CD8-positive, alpha-beta memory T cell (primary cell): ENCODE data around the gene TBC1D4. TPM values are rescaled to one million over a fixed set of nuclear protein-coding genes. Genes with fewer than 3 reads are reported as not detected.

Source experiments
- CTCF ChIA-PET: fragments of 350-600 bp; sonication (Branson Sonifier 250); formaldehyde crosslinking; loops from one replicate; lab custom pipeline; 2021; ENCODE audit warnings: antibody characterized with exemption; lab: Charles Lee
- POLR2A ChIA-PET: fragments of 350-600 bp; sonication (Branson Sonifier 250); formaldehyde crosslinking; loops from one replicate; lab custom pipeline; 2021; ENCODE audit warnings: antibody characterized with exemption; lab: Charles Lee
- DNase-seq, 5 donors: peaks; one replicate each; pipeline versions ENCODE4 v3.0.0 to v3.0.0-alpha.2; 2020 to 2022; ENCODE audit warnings: mixed read lengths in 1 of 5
- H3K27ac ChIP-seq: one replicate; pipeline ENCODE4 v1.7.0; 2013; ENCODE audit warnings: low read depth, mild to moderate bottlenecking, low read length, moderate library complexity
- H3K27me3 ChIP-seq: 2 replicates; pipeline ENCODE4 v1.7.0; 2013; ENCODE audit warnings: low read length, mild to moderate bottlenecking; ENCODE audit not compliant: insufficient read depth, poor library complexity, severe bottlenecking
- H3K36me3 ChIP-seq: 2 replicates; pipeline ENCODE4 v1.7.0; 2013; ENCODE audit warnings: mild to moderate bottlenecking, low read length, moderate library complexity; ENCODE audit not compliant: insufficient read depth
- H3K4me1 ChIP-seq: 2 replicates; pipeline ENCODE4 v1.7.0; 2013; ENCODE audit warnings: mild to moderate bottlenecking, low read length, moderate library complexity; ENCODE audit not compliant: insufficient read depth
- H3K4me3 ChIP-seq: 2 replicates; pipeline ENCODE4 v1.7.0; 2013; ENCODE audit warnings: mild to moderate bottlenecking, low read length
- H3K9me3 ChIP-seq: 2 replicates; pipeline ENCODE4 v1.7.0; 2013; ENCODE audit warnings: mild to moderate bottlenecking, low read length
- H3K27ac Mint-ChIP-seq, 8 donors: one replicate each; pipeline ENCODE4 v1.8.0; 2020 to 2021; ENCODE audit warnings: mixed read lengths in 8 of 8, mild to moderate bottlenecking in 6 of 8, inconsistent platforms in 3 of 8, moderate library complexity in 3 of 8
- H3K27me3 Mint-ChIP-seq, 2 donors: one replicate each; pipeline ENCODE4 v1.8.0; 2020 to 2021; ENCODE audit warnings: mixed read lengths in 2 of 2, mild to moderate bottlenecking in 1 of 2, moderate library complexity in 1 of 2
- H3K36me3 Mint-ChIP-seq, 3 donors: one replicate each; pipeline ENCODE4 v1.8.0; 2020 to 2021; ENCODE audit warnings: mixed read lengths in 3 of 3, inconsistent platforms in 1 of 3, mild to moderate bottlenecking in 1 of 3
- H3K4me1 Mint-ChIP-seq, 3 donors: one replicate each; pipeline ENCODE4 v1.8.0; 2020 to 2021; ENCODE audit warnings: mixed read lengths in 3 of 3, inconsistent platforms in 1 of 3, mild to moderate bottlenecking in 1 of 3
- H3K4me3 Mint-ChIP-seq, 7 donors: one replicate each; pipeline ENCODE4 v1.8.0; 2020 to 2021; ENCODE audit warnings: mixed read lengths in 7 of 7, mild to moderate bottlenecking in 6 of 7, moderate library complexity in 4 of 7, inconsistent platforms in 2 of 7
- H3K9me3 Mint-ChIP-seq, 5 donors: one replicate each; pipeline ENCODE4 v1.8.0; 2020 to 2022; ENCODE audit warnings: mixed read lengths in 5 of 5, mild to moderate bottlenecking in 3 of 5, moderate library complexity in 2 of 5, inconsistent platforms in 1 of 5
- polyA plus RNA-seq: library from polyadenylated mRNA; unstranded; fragments of 300-500 nt; fragmentation: Illumina TruSeq; gene quantifications from one replicate; pipeline ENCODE4 v1.2.3, GENCODE V29; 2021
- total RNA-seq, 2 experiments: library from RNA; stranded (reverse); gene quantifications; one replicate each; pipeline ENCODE4 v1.2.3, GENCODE V29; 2021

The TBC1D4 gene
- total and polyA plus RNA-seq, 3 experiments from 2014 or later, result 10.7 to 50.8 (median 45.7) TPM

GRCh38 chr13:75334634-75335447 lies 147.1 kb downstream of the TBC1D4 start:
- H3K4me1 Mint-ChIP-seq, result no peaks in the 10 kb centered on the region
- no peak overlapping the region for H3K27ac ChIP-seq
- peaks cover 10 to 16% of the 10 kb centered on the region in 2 donors for H3K27me3 Mint-ChIP-seq
- no peaks in the 10 kb centered on the region for H3K9me3 Mint-ChIP-seq
- POLR2A ChIA-PET, result no interaction called here
- H3K27ac Mint-ChIP-seq, result no peak overlapping the region
- no peak overlapping the region for H3K4me3 Mint-ChIP-seq
- no peaks in the 10 kb centered on the region for H3K27me3 ChIP-seq
- H3K9me3 ChIP-seq, result no peaks in the 10 kb centered on the region
- H3K4me3 ChIP-seq, result no peak overlapping the region
- peaks cover 0 to 2% (median 0%) of the 10 kb centered on the region in 3 donors for H3K36me3 Mint-ChIP-seq
- no peaks in the 10 kb centered on the region for H3K4me1 ChIP-seq
- DNase-seq, result no peak
- CTCF ChIA-PET, result no interaction called here
- no peaks in the 10 kb centered on the region for H3K36me3 ChIP-seq

- CTCF ChIA-PET, result no interaction called here
- H3K36me3 ChIP-seq, result no peaks in the 10 kb centered on the region
- H3K9me3 ChIP-seq, result no peaks in the 10 kb centered on the region
- H3K27ac Mint-ChIP-seq, result no peak overlapping the region
- no peaks in the 10 kb centered on the region for H3K4me1 ChIP-seq
- H3K27me3 ChIP-seq, result no peaks in the 10 kb centered on the region
- H3K4me1 Mint-ChIP-seq, result peaks cover 0 to under 1% (median under 1%) of the 10 kb centered on the region in 3 donors
- no peak for DNase-seq
- no peak overlapping the region for H3K4me3 ChIP-seq
- POLR2A ChIA-PET, result no interaction called here
- H3K27ac ChIP-seq, result no peak overlapping the region
- H3K36me3 Mint-ChIP-seq, result peaks cover 0 to 2% (median 0%) of the 10 kb centered on the region in 3 donors
- peaks cover 9 to 13% of the 10 kb centered on the region in 2 donors for H3K27me3 Mint-ChIP-seq
- H3K9me3 Mint-ChIP-seq, result no peaks in the 10 kb centered on the region
- H3K4me3 Mint-ChIP-seq, result no peak overlapping the region
These were observed 148.9 kb downstream of the TBC1D4 start for GRCh38 chr13:75333103-75333502.

GRCh38 chr13:75331792-75332349 lies 150.1 kb downstream of the TBC1D4 start:
- peaks cover 0 to 2% (median 0%) of the 10 kb centered on the region in 3 donors for H3K36me3 Mint-ChIP-seq
- ChIA-PET CTCF (interaction anchor here (1.3 kb wide), 1 partner anchor 8 kb away, joined by 5 read pairs; no protein-coding TSS in a partner anchor), POLR2A (no interaction called here)
- H3K36me3 ChIP-seq, result no peaks in the 10 kb centered on the region
- no peaks in the 10 kb centered on the region for H3K9me3 Mint-ChIP-seq
- peaks cover 9 to 13% of the 10 kb centered on the region in 2 donors for H3K27me3 Mint-ChIP-seq
- no peak overlapping the region for H3K4me3 ChIP-seq
- no peaks in the 10 kb centered on the region for H3K27me3 ChIP-seq
- no peak overlapping the region for H3K27ac Mint-ChIP-seq
- H3K27ac ChIP-seq, result no peak overlapping the region
- no peaks in the 10 kb centered on the region for H3K9me3 ChIP-seq
- no peak overlapping the region for H3K4me3 Mint-ChIP-seq
- peaks cover 8 to 13% (median 12%) of the 10 kb centered on the region in 3 donors for H3K4me1 Mint-ChIP-seq
- DNase-seq, result no peak
- H3K4me1 ChIP-seq, result peaks cover 12% of the 10 kb centered on the region

GRCh38 chr13:75330770-75331169 lies 151.2 kb downstream of the TBC1D4 start:
- H3K4me3 ChIP-seq, result no peak overlapping the region
- no peaks in the 10 kb centered on the region for H3K9me3 Mint-ChIP-seq
- H3K4me1 ChIP-seq, result peaks cover 13% of the 10 kb centered on the region
- no peaks in the 10 kb centered on the region for H3K9me3 ChIP-seq
- no peak overlapping the region for H3K27ac Mint-ChIP-seq
- peaks cover 17 to 24% (median 22%) of the 10 kb centered on the region in 3 donors for H3K4me1 Mint-ChIP-seq
- H3K36me3 ChIP-seq, result no peaks in the 10 kb centered on the region
- ChIA-PET CTCF (interaction anchor here (1.3 kb wide), 1 partner anchor 9 kb away, joined by 5 read pairs; no protein-coding TSS in a partner anchor), POLR2A (no interaction called here)
- H3K27me3 ChIP-seq, result no peaks in the 10 kb centered on the region
- DNase-seq, result no peak
- H3K36me3 Mint-ChIP-seq, result peaks cover 0 to 4% (median 2%) of the 10 kb centered on the region in 3 donors
- peaks cover 7 to 13% of the 10 kb centered on the region in 2 donors for H3K27me3 Mint-ChIP-seq
- H3K27ac ChIP-seq, result no peak overlapping the region
- no peak overlapping the region for H3K4me3 Mint-ChIP-seq

- ChIA-PET CTCF (no interaction called here), POLR2A (no interaction called here)
- peaks cover 0 to 4% (median 0%) of the 10 kb centered on the region in 3 donors for H3K36me3 Mint-ChIP-seq
- H3K9me3 ChIP-seq, result no peaks in the 10 kb centered on the region
- no peak overlapping the region for H3K27ac Mint-ChIP-seq
- no peak for DNase-seq
- peaks cover 22 to 31% (median 28%) of the 10 kb centered on the region in 3 donors for H3K4me1 Mint-ChIP-seq
- H3K27me3 ChIP-seq, result no peaks in the 10 kb centered on the region
- no peaks in the 10 kb centered on the region for H3K36me3 ChIP-seq
- no peaks in the 10 kb centered on the region for H3K9me3 Mint-ChIP-seq
- H3K4me1 ChIP-seq, result peaks cover 17% of the 10 kb centered on the region
- peak overlapping the region in 1 of 7 donors; percentile 2 for H3K4me3 Mint-ChIP-seq
- H3K27me3 Mint-ChIP-seq, result peaks cover 2 to 7% of the 10 kb centered on the region in 2 donors
- H3K4me3 ChIP-seq, result no peak overlapping the region
- no peak overlapping the region for H3K27ac ChIP-seq
These were observed 152.2 kb downstream of the TBC1D4 start for GRCh38 chr13:75329723-75330122.

- no peak for DNase-seq
- Mint-ChIP-seq H3K4me1 (peaks cover 27 to 38% (median 34%) of the 10 kb centered on the region in 3 donors), H3K9me3 (no peaks in the 10 kb centered on the region), H3K27ac (peak overlapping the region in 1 of 8 donors; percentile 58), H3K36me3 (peaks cover 0 to 4% (median 0%) of the 10 kb centered on the region in 3 donors), H3K27me3 (peaks cover 2 to 12% of the 10 kb centered on the region in 2 donors), H3K4me3 (peak overlapping the region in 1 of 7 donors; percentile 24)
- ChIA-PET POLR2A (no interaction called here), CTCF (no interaction called here)
- Histone ChIP-seq H3K4me1 (peaks cover 20% of the 10 kb centered on the region), H3K36me3 (no peaks in the 10 kb centered on the region), H3K27me3 (no peaks in the 10 kb centered on the region), H3K4me3 (no peak overlapping the region), H3K9me3 (no peaks in the 10 kb centered on the region), H3K27ac (no peak overlapping the region)
These were observed 152.9 kb downstream of the TBC1D4 start for GRCh38 chr13:75329097-75329496.

- Mint-ChIP-seq H3K27me3 (peaks cover 2 to 7% of the 10 kb centered on the region in 2 donors), H3K4me3 (peak overlapping the region; percentile 85 to 94 (median 92)), H3K27ac (peak overlapping the region in 7 of 8 donors; percentile 82 to 97 (median 95)), H3K36me3 (peaks cover 0 to 4% (median 0%) of the 10 kb centered on the region in 3 donors), H3K9me3 (no peaks in the 10 kb centered on the region), H3K4me1 (peaks cover 32 to 52% (median 51%) of the 10 kb centered on the region in 3 donors)
- Histone ChIP-seq H3K4me3 (peak overlapping the region; percentile 84), H3K27me3 (no peaks in the 10 kb centered on the region), H3K27ac (peak overlapping the region; percentile 90), H3K9me3 (no peaks in the 10 kb centered on the region), H3K4me1 (peaks cover 27% of the 10 kb centered on the region), H3K36me3 (no peaks in the 10 kb centered on the region)
- peak in 1 of 5 donors; percentile 28 for DNase-seq
- POLR2A ChIA-PET, result interaction anchor here (0.6 kb wide), 1 partner anchor 1648 kb away, joined by 12 read pairs; no protein-coding TSS in a partner anchor
- CTCF ChIA-PET, result interaction anchor here (1.0 to 2.5 kb wide), 5 partner anchors 13 to 30 kb away, joined by 3 to 8 read pairs (median 3); no protein-coding TSS in a partner anchor
These were observed 154.8 kb downstream of the TBC1D4 start for GRCh38 chr13:75327135-75327510.
